Astrocyte of the hippocampus (primary cell): Measurements from ENCODE around the gene AGPAT4.

Experiments
- DNase-seq: peaks from one replicate; pipeline ENCODE4 v3.0.0; 2011; ENCODE audit warnings: low read depth, low spot score

The AGPAT4 gene

GRCh38 chr6:161254464-161255253 is 19.2 kb downstream of the AGPAT4 start:
- peak; percentile 65 for DNase-seq

- no peak for DNase-seq
Measured at GRCh38 chr6:161254126-161254463, 19.8 kb downstream of the AGPAT4 start.

- DNase-seq, result no peak
Measured at GRCh38 chr6:161251345-161251744, 22.5 kb downstream of the AGPAT4 start.

GRCh38 chr6:161249327-161249726 is 24.5 kb downstream of the AGPAT4 start:
- no peak for DNase-seq

GRCh38 chr6:161246725-161247124 is 27.1 kb downstream of the AGPAT4 start:
- DNase-seq, result no peak

GRCh38 chr6:161245363-161245762 is 28.5 kb downstream of the AGPAT4 start:
- DNase-seq, result no peak

GRCh38 chr6:161244725-161245124 is 29.1 kb downstream of the AGPAT4 start:
- no peak for DNase-seq

GRCh38 chr6:161242779-161243693 is 30.8 kb downstream of the AGPAT4 start:
- peak; percentile 92 for DNase-seq

- no peak for DNase-seq
Measured at GRCh38 chr6:161242113-161242512, 31.7 kb downstream of the AGPAT4 start.

- no peak for DNase-seq
Measured at GRCh38 chr6:161239001-161239400, 34.9 kb downstream of the AGPAT4 start.

- no peak for DNase-seq
Measured at GRCh38 chr6:161238500-161238899, 35.4 kb downstream of the AGPAT4 start.

GRCh38 chr6:161238081-161238480 is 35.8 kb downstream of the AGPAT4 start:
- DNase-seq, result peak; percentile 56

- DNase-seq, result no peak
Measured at GRCh38 chr6:161237176-161237575, 36.7 kb downstream of the AGPAT4 start.

- no peak for DNase-seq
Measured at GRCh38 chr6:161235776-161236633, 37.9 kb downstream of the AGPAT4 start.

GRCh38 chr6:161233986-161234661 is 39.7 kb downstream of the AGPAT4 start:
- DNase-seq, result peak; percentile 91

- DNase-seq, result no peak
Measured at GRCh38 chr6:161232467-161232866, 41.4 kb downstream of the AGPAT4 start.

- no peak for DNase-seq
Measured at GRCh38 chr6:161232010-161232409, 41.9 kb downstream of the AGPAT4 start.

GRCh38 chr6:161230339-161230738 is 43.5 kb downstream of the AGPAT4 start:
- no peak for DNase-seq

GRCh38 chr6:161228921-161229591 is 44.8 kb downstream of the AGPAT4 start:
- peak; percentile 84 for DNase-seq

- DNase-seq, result peak; percentile 34
Measured at GRCh38 chr6:161228096-161228495, 45.8 kb downstream of the AGPAT4 start.
